Mucosa of descending colon (tissue), 3 donors: ENCODE results near the gene SPSB1. TPM values are rescaled to one million over a fixed set of nuclear protein-coding genes. Genes with fewer than 3 reads are reported as not detected.

Source experiments
- ATAC-seq: fragments of 200-7000 bp; cut with Tn5 transposase; one replicate; pipeline ENCODE4 v1.9.1; 2020; ENCODE audit warnings: mild to moderate bottlenecking, moderate library complexity
- DNase-seq, 3 donors: peaks; one replicate each; pipeline ENCODE4 v3.0.0-alpha.2; 2020
- H3K36me3 ChIP-seq: fragments of 200-600 bp; one replicate; pipeline ENCODE4 v1.8.0; 2021; ENCODE audit warnings: low read depth, mild to moderate bottlenecking
- H3K4me1 ChIP-seq: fragments of 200-600 bp; one replicate; pipeline ENCODE4 v1.8.0; 2021; ENCODE audit warnings: low read depth, mild to moderate bottlenecking
- H3K4me3 ChIP-seq: fragments of 200-600 bp; one replicate; pipeline ENCODE4 v1.8.0; 2021; ENCODE audit warnings: mild to moderate bottlenecking
- H3K9me3 ChIP-seq: fragments of 200-600 bp; one replicate; pipeline ENCODE4 v1.8.0; 2021; ENCODE audit warnings: mild to moderate bottlenecking
- CTCF ChIP-seq: fragments of 200-600 bp; IDR thresholded peaks from one replicate; pipeline ENCODE4 v1.8.0; 2022; ENCODE audit warnings: antibody characterized with exemption, mild to moderate bottlenecking
- intact Hi-C, 2 donors: fragments of 100-400 bp; cut with DNase I in 1 of 2; cut with micrococcal nuclease in 1 of 2; formaldehyde crosslinking; loops; one replicate each; pipeline versions ENCODE4 v1.11.0 to v1.11.1; 2022; cut with DNase I, micrococcal nuclease
- total RNA-seq, 3 donors: library from RNA; stranded (reverse); fragmentation: NEBNext Ultra II Directional in 2 of 3; extraction: Animal tissue kit (Norgen Biotek cat#: 25700) in 2 of 3; gene quantifications; one replicate each; pipeline versions ENCODE4 v1.2.1 to v1.2.4, GENCODE V29; 2021 to 2023
- donor health status: DM: no; HTN: no; CAD: no; lungs with moderate emphysema.
- donor health status: DM: no; HTN: no; CAD: no.
- donor health status: DM: no; HTN: yes; CAD: no.

Gene SPSB1
- total RNA-seq, 3 donors from 2014 or later, result 22.1 to 35.5 (median 26.1) TPM

- intact Hi-C loops, result no loop called here
- Histone ChIP-seq H3K36me3 (no peaks in the 10 kb centered on the region), H3K9me3 (no peaks in the 10 kb centered on the region), H3K4me1 (peaks cover 24% of the 10 kb centered on the region), H3K4me3 (no peak overlapping the region)
- no peak for TF ChIP-seq CTCF
- ATAC-seq (no peak), DNase-seq (no peak)
Measured at GRCh38 chr1:9316512-9316911, 23.8 kb downstream of the SPSB1 start.

GRCh38 chr1:9317072-9317471, 24.4 kb downstream of the SPSB1 start:
- DNase-seq, result no peak
- ATAC-seq, result no peak
- TF ChIP-seq CTCF, result no peak
- intact Hi-C loops, result no loop called here
- Histone ChIP-seq H3K4me1 (peaks cover 25% of the 10 kb centered on the region), H3K9me3 (no peaks in the 10 kb centered on the region), H3K4me3 (no peak overlapping the region), H3K36me3 (no peaks in the 10 kb centered on the region)

- DNase-seq, result no peak
Measured at GRCh38 chr1:9317591-9318417, 25.1 kb downstream of the SPSB1 start.

GRCh38 chr1:9319208-9319788, 26.6 kb downstream of the SPSB1 start:
- no peak for ATAC-seq
- H3K9me3 ChIP-seq, result no peaks in the 10 kb centered on the region
- H3K36me3 ChIP-seq, result no peaks in the 10 kb centered on the region
- TF ChIP-seq CTCF, result no peak
- no peak for DNase-seq
- H3K4me3 ChIP-seq, result no peak overlapping the region
- intact Hi-C loops, result no loop called here
- peaks cover 34% of the 10 kb centered on the region for H3K4me1 ChIP-seq

More at GRCh38 chr1:9317591-9318417, 25.1 kb downstream of the SPSB1 start:
- intact Hi-C loops, result no loop called here
- H3K4me1 ChIP-seq, result peaks cover 32% of the 10 kb centered on the region
- no peak for TF ChIP-seq CTCF
- no peaks in the 10 kb centered on the region for H3K36me3 ChIP-seq
- peak; percentile 5 for ATAC-seq
- H3K9me3 ChIP-seq, result no peaks in the 10 kb centered on the region
- no peak overlapping the region for H3K4me3 ChIP-seq

- no peak overlapping the region for H3K4me3 ChIP-seq
- ATAC-seq (no peak), DNase-seq (no peak)
- no peaks in the 10 kb centered on the region for H3K9me3 ChIP-seq
- no peak for TF ChIP-seq CTCF
- intact Hi-C loops, result no loop called here
- peaks cover 34% of the 10 kb centered on the region for H3K4me1 ChIP-seq
- H3K36me3 ChIP-seq, result no peaks in the 10 kb centered on the region
Measured at GRCh38 chr1:9319789-9320519, 27.3 kb downstream of the SPSB1 start.
